Upper lobe of left lung (tissue), 6 donors: ENCODE results near the gene PSME3. TPM values are rescaled to one million over a fixed set of nuclear protein-coding genes. Genes with fewer than 3 reads are reported as not detected.

Experiments
- ATAC-seq, 2 donors: fragments of 200-7000 bp; cut with Tn5 transposase; one replicate each; pipeline ENCODE4 v1.9.1; 2022; ENCODE audit warnings: mild to moderate bottlenecking in 2 of 2, moderate library complexity in 2 of 2; ENCODE audit not compliant: low FRiP score in 2 of 2
- DNase-seq, 2 donors: peaks; one replicate each; pipeline ENCODE4 v3.0.0-alpha.2; 2019 to 2020
- H3K27ac ChIP-seq, 4 donors: fragments of 200-600 bp; sonication (generic); one replicate each; pipeline ENCODE4 v1.5.1; 2016 to 2019
- H3K27me3 ChIP-seq, 4 donors: fragments of 200-600 bp; sonication (generic); one replicate each; pipeline ENCODE4 v1.5.1; 2017 to 2019
- H3K36me3 ChIP-seq, 4 donors: fragments of 200-600 bp; sonication (generic); one replicate each; pipeline ENCODE4 v1.5.1; 2016 to 2019
- H3K4me1 ChIP-seq, 4 donors: fragments of 200-600 bp; sonication (generic); one replicate each; pipeline ENCODE4 v1.5.1; 2018 to 2019
- H3K4me3 ChIP-seq, 4 donors: fragments of 200-600 bp; sonication (generic); one replicate each; pipeline ENCODE4 v1.5.1; 2017 to 2019; ENCODE audit warnings: mild to moderate bottlenecking in 2 of 4, moderate library complexity in 1 of 4
- H3K9me3 ChIP-seq, 4 donors: fragments of 200-600 bp; sonication (generic); one replicate each; pipeline ENCODE4 v1.5.1; 2018 to 2019
- EP300 ChIP-seq, 4 donors: sonication (generic); formaldehyde crosslinking; IDR thresholded peaks; one replicate each; pipeline ENCODE4 v1.5.1; 2017; ENCODE audit warnings: antibody characterized with exemption in 4 of 4, control low read depth in 2 of 4
- POLR2A ChIP-seq, 4 donors: fragments of 450-650 bp; IDR thresholded peaks; one replicate each; pipeline ENCODE4 v1.5.1; 2016 to 2017; ENCODE audit warnings: antibody characterized with exemption in 4 of 4, mild to moderate bottlenecking in 2 of 4
- POLR2AphosphoS5 ChIP-seq, 2 donors: sonication (generic); formaldehyde crosslinking; IDR thresholded peaks; one replicate each; pipeline ENCODE4 v1.5.1; 2017; ENCODE audit warnings: antibody characterized with exemption in 2 of 2
- WGBS, 2 donors: methylation state at CpG; one replicate each; pipeline ENCODE4 v1.1.5; 2017 to 2018; 5-methylcytosine and 5-hydroxymethylcytosine counted together
- total RNA-seq, 6 donors: library from RNA; depleted of rRNA in 4 of 6; stranded (reverse); fragments of >200 nt in 4 of 6; gene quantifications; one replicate each; pipeline versions ENCODE4 v1.1.0 to v1.2.1, GENCODE V29; 2016 to 2021
- TF ChIP-seq, protein P1 (sequence below), 6 experiments: fragments of 450-650 bp in 4 of 6; fragments of 200-600 bp in 2 of 6; sonication (generic) in 2 of 6; IDR thresholded peaks; one replicate each; pipeline ENCODE4 v1.5.1; 2016 to 2019; ENCODE audit warnings: antibody characterized with exemption in 6 of 6
- donor health status: DM: no; HTN: no; CAD: no; lungs with moderate emphysema.
- donor health status: DM: no; HTN: yes; CAD: no; lungs with severe emphysema.

Gene PSME3
- total RNA-seq, 6 donors from 2014 or later = 67.5 to 102 (median 75.8) TPM

DNA sequence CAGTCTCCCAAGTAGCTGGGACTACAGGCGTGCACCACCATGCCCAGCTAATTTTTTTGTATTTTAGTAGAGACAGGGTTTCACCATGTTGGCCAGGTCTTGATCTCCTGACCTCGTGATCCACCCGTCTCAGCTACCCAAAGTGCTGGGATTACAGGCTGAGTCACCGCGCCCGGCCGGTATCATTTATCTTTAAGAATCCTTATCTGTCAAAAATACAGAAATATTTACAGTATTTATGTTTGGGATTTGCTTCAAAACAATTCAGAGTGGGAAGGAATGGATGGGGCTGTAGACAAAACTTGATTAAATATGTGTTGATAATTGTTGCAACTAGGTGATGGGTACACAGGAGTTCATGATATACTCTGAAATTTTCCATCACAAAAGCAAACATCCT, 12.0 kb upstream of the PSME3 start:
- WGBS, 2 donors = 88 to 89% methylated on average over 7 of the region's 7 CpGs
- no peak for TF ChIP-seq POLR2AphosphoS5 (IDR thresholded peaks at IDR 0.05)
- no peak for TF ChIP-seq EP300 (IDR thresholded peaks at IDR 0.05)
- no peak for TF ChIP-seq POLR2A (IDR thresholded peaks at IDR 0.05)
- TF ChIP-seq, protein P1, sequence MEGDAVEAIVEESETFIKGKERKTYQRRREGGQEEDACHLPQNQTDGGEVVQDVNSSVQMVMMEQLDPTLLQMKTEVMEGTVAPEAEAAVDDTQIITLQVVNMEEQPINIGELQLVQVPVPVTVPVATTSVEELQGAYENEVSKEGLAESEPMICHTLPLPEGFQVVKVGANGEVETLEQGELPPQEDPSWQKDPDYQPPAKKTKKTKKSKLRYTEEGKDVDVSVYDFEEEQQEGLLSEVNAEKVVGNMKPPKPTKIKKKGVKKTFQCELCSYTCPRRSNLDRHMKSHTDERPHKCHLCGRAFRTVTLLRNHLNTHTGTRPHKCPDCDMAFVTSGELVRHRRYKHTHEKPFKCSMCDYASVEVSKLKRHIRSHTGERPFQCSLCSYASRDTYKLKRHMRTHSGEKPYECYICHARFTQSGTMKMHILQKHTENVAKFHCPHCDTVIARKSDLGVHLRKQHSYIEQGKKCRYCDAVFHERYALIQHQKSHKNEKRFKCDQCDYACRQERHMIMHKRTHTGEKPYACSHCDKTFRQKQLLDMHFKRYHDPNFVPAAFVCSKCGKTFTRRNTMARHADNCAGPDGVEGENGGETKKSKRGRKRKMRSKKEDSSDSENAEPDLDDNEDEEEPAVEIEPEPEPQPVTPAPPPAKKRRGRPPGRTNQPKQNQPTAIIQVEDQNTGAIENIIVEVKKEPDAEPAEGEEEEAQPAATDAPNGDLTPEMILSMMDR (IDR thresholded peaks at IDR 0.05) = no peak
- Histone ChIP-seq H3K9me3 (no peaks in the 10 kb centered on the region), H3K4me1 (peaks cover 15 to 27% (median 18%) of the 10 kb centered on the region in 4 donors), H3K27me3 (no peaks in the 10 kb centered on the region), H3K27ac (no peak overlapping the region), H3K4me3 (no peak overlapping the region), H3K36me3 (peaks cover 21 to 59% (median 49%) of the 10 kb centered on the region in 4 donors)
- DNase-seq (no peak), ATAC-seq (no peak)

DNA sequence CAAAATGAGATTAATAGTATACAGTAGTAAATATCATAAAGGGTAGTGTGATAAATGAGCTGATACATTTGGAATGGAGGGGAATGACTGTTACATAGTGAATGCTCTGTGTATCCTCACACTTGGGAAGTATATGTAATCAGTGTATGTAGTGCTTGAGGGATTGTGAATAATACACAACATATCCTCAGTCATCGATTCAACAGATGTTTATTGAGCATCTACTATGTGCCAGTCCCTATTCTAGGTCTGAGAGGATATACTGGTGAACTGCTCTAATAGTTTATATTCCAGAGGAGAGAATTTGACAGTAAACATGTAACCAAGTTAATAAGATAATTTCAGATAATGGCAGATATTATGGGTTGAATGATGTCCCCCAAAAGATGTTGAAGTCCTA, 5.7 kb upstream of the PSME3 start:
- H3K4me1 ChIP-seq = peaks cover 18 to 22% (median 19%) of the 10 kb centered on the region in 4 donors
- no peaks in the 10 kb centered on the region for H3K9me3 ChIP-seq
- H3K4me3 ChIP-seq = no peak overlapping the region
- no peak for ATAC-seq
- 88 to 96% methylated on average over 1 of the region's 1 CpG for WGBS, 2 donors
- H3K27me3 ChIP-seq = no peaks in the 10 kb centered on the region
- no peaks in the 10 kb centered on the region for H3K36me3 ChIP-seq
- no peak overlapping the region for H3K27ac ChIP-seq
- no peak for DNase-seq
- TF ChIP-seq POLR2AphosphoS5 (IDR thresholded peaks at IDR 0.05) (no peak), POLR2A (IDR thresholded peaks at IDR 0.05) (no peak), EP300 (IDR thresholded peaks at IDR 0.05) (no peak)
- TF ChIP-seq, protein P1 (IDR thresholded peaks at IDR 0.05) = no peak

DNA sequence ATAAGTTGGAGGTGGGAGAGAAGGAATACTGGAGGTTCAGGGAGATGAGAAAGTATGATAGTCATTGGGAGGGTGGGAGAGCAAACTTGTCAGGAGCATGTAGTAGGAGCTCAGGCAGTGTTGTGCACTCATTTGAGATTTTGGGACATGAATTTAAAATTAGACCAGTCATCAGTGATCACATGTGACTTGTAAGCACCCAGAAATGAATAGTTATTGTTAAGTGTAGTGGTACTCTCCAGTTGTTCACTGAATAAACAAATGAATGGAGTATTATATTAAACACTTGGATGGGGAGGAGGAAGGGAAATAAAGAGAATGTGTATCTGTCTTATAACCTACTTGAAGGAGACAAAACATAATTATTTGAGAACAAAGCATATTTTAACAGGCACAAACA, 2.2 kb upstream of the PSME3 start:
- no peaks in the 10 kb centered on the region for H3K27me3 ChIP-seq
- ATAC-seq (no peak), DNase-seq (no peak)
- no peak overlapping the region for H3K27ac ChIP-seq
- H3K4me3 ChIP-seq = no peak overlapping the region
- peaks cover 4 to 12% (median 6%) of the 10 kb centered on the region in 4 donors for H3K36me3 ChIP-seq
- TF ChIP-seq, protein P1 (IDR thresholded peaks at IDR 0.05) = no peak
- no peak for TF ChIP-seq POLR2AphosphoS5 (IDR thresholded peaks at IDR 0.05)
- TF ChIP-seq EP300 (IDR thresholded peaks at IDR 0.05) = no peak
- TF ChIP-seq POLR2A (IDR thresholded peaks at IDR 0.05) = no peak
- peaks cover 19 to 32% (median 23%) of the 10 kb centered on the region in 4 donors for H3K4me1 ChIP-seq
- no peaks in the 10 kb centered on the region for H3K9me3 ChIP-seq

DNA sequence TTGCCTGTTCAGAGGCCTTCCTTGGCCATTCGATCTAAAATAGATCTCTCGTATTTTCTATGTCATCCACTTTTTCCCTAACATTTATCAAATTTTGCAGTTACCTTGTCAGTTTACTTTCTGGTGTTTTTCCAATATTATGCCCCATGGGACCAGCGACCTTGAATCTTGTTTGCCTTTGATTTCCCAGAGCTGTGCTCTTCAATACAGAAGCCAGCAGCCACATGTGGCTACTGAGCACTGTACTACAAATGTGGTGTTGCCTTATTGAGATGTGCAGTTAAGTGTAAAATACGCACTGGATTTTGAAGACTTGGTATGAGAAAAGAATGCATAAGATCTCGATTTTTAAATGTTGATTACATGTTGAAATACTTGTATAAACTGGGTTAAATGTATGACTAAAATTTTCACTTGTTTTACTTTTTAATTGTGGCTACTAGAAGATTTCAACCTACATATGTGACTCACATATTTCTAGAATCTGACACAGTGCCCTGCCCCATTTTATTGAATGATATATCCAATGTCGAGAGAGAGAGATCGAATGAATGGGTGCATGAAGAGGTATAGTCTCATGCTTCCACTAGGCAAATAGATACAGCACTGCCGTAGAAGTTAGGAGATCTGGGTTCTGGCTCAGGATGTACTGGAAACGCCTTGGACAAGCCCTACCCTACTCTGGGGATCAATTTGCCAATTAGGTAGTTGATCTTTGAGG, 824 bp upstream of the PSME3 start:
- Histone ChIP-seq H3K27ac (peak overlapping the region; percentile 89 to 95 (median 92)), H3K4me3 (peak overlapping the region; percentile 79 to 98 (median 94)), H3K4me1 (peaks cover 19 to 34% (median 23%) of the 10 kb centered on the region in 4 donors), H3K9me3 (no peaks in the 10 kb centered on the region), H3K27me3 (no peaks in the 10 kb centered on the region), H3K36me3 (peaks cover 6 to 26% (median 18%) of the 10 kb centered on the region in 4 donors)
- no peak for TF ChIP-seq POLR2A (IDR thresholded peaks at IDR 0.05)
- TF ChIP-seq, protein P1 (IDR thresholded peaks at IDR 0.05) = no peak
- TF ChIP-seq EP300 (IDR thresholded peaks at IDR 0.05) = no peak
- no peak for TF ChIP-seq POLR2AphosphoS5 (IDR thresholded peaks at IDR 0.05)
- DNase-seq = no peak
- ATAC-seq = peak; percentile 41 to 54
- 51 to 55% methylated on average over 9 of the region's 9 CpGs for WGBS, 2 donors
